HT1080 (cell line): ENCODE data around the gene KIAA2012. TPM values are rescaled to one million over a fixed set of nuclear protein-coding genes. Genes with fewer than 3 reads are reported as not detected.

Source experiments
- DNase-seq: peaks from one replicate; pipeline ENCODE4 v3.0.0-alpha.2; 2015; ENCODE audit warnings: low read depth
- total RNA-seq: library from RNA; depleted of rRNA; stranded (reverse); fragments of >200 nt; shearing (Covaris generic); gene quantifications from 2 replicates; pipeline ENCODE4 v1.2.3, GENCODE V29; 2014

KIAA2012 gene
- total RNA-seq, 1 experiment from 2014 or later = not detected

- DNase-seq = no peak
Observed at GRCh38 chr2:202042444-202042843, 30.6 kb upstream of the KIAA2012 start.

GRCh38 chr2:202043475-202043874 lies 29.6 kb upstream of the KIAA2012 start:
- no peak for DNase-seq

- no peak for DNase-seq
Observed at GRCh38 chr2:202044777-202045176, 28.3 kb upstream of the KIAA2012 start.

- DNase-seq = no peak
Observed at GRCh38 chr2:202046572-202046971, 26.5 kb upstream of the KIAA2012 start.

- no peak for DNase-seq
Observed at GRCh38 chr2:202049092-202049728, 23.8 kb upstream of the KIAA2012 start.

GRCh38 chr2:202049840-202050239 lies 23.2 kb upstream of the KIAA2012 start:
- no peak for DNase-seq

GRCh38 chr2:202050652-202051051 lies 22.4 kb upstream of the KIAA2012 start:
- DNase-seq = no peak

GRCh38 chr2:202051499-202052161 lies 21.4 kb upstream of the KIAA2012 start:
- no peak for DNase-seq

GRCh38 chr2:202052235-202052634 lies 20.8 kb upstream of the KIAA2012 start:
- no peak for DNase-seq

GRCh38 chr2:202054679-202055078 lies 18.4 kb upstream of the KIAA2012 start:
- no peak for DNase-seq

- DNase-seq = no peak
Observed at GRCh38 chr2:202056611-202057010, 16.4 kb upstream of the KIAA2012 start.

- no peak for DNase-seq
Observed at GRCh38 chr2:202060218-202060617, 12.8 kb upstream of the KIAA2012 start.

GRCh38 chr2:202061695-202062094 lies 11.4 kb upstream of the KIAA2012 start:
- no peak for DNase-seq

GRCh38 chr2:202064171-202064880 lies 8.7 kb upstream of the KIAA2012 start:
- DNase-seq = peak; percentile 88

GRCh38 chr2:202064881-202065230 lies 8.2 kb upstream of the KIAA2012 start:
- no peak for DNase-seq

- DNase-seq = no peak
Observed at GRCh38 chr2:202065876-202066275, 7.2 kb upstream of the KIAA2012 start.

GRCh38 chr2:202066875-202067274 lies 6.2 kb upstream of the KIAA2012 start:
- no peak for DNase-seq

- DNase-seq = no peak
Observed at GRCh38 chr2:202067589-202067988, 5.5 kb upstream of the KIAA2012 start.

GRCh38 chr2:202069170-202070067 lies 3.6 kb upstream of the KIAA2012 start:
- DNase-seq = no peak

GRCh38 chr2:202071107-202071506 lies 1.9 kb upstream of the KIAA2012 start:
- DNase-seq = no peak

- DNase-seq = no peak
Observed at GRCh38 chr2:202072226-202072625, 829 bp upstream of the KIAA2012 start.

- DNase-seq = no peak
Observed at GRCh38 chr2:202074324-202074723, 1.3 kb downstream of the KIAA2012 start.
